Tibial nerve (tissue), 4 donors: Measurements from ENCODE around the gene ERP44. TPM values are rescaled to one million over a fixed set of nuclear protein-coding genes. Genes with fewer than 3 reads are reported as not detected.

Experiments used
- DNase-seq, 2 donors: peaks; one replicate each; pipeline ENCODE4 v3.0.0-alpha.2; 2019; ENCODE audit warnings: low spot score in 2 of 2
- H3K27ac ChIP-seq, 4 donors: fragments of 200-600 bp; sonication (generic) in 3 of 4; one replicate each; pipeline ENCODE4 v1.5.1; 2017 to 2019; ENCODE audit warnings: mild to moderate bottlenecking in 1 of 4
- H3K27me3 ChIP-seq, 2 donors: fragments of 200-600 bp; sonication (generic) in 1 of 2; one replicate each; pipeline versions ENCODE4 v1.5.1 to v1.6.0; 2017 to 2019
- H3K36me3 ChIP-seq, 3 donors: fragments of 200-600 bp; sonication (generic); one replicate each; pipeline ENCODE4 v1.5.1; 2018 to 2019
- H3K4me1 ChIP-seq, 4 donors: fragments of 200-600 bp; sonication (generic) in 3 of 4; one replicate each; pipeline ENCODE4 v1.5.1; 2017 to 2019
- H3K4me3 ChIP-seq, 4 donors: fragments of 200-600 bp; sonication (generic) in 3 of 4; one replicate each; pipeline ENCODE4 v1.5.1; 2017 to 2019; ENCODE audit warnings: mild to moderate bottlenecking in 1 of 4, moderate library complexity in 1 of 4
- H3K9me3 ChIP-seq, 4 donors: fragments of 200-600 bp; sonication (generic) in 3 of 4; one replicate each; pipeline ENCODE4 v1.5.1; 2017 to 2019
- EP300 ChIP-seq, 2 donors: sonication (generic); formaldehyde crosslinking; IDR thresholded peaks; one replicate each; pipeline ENCODE4 v1.6.1; 2017; ENCODE audit warnings: antibody characterized with exemption in 2 of 2, mild to moderate bottlenecking in 1 of 2
- POLR2A ChIP-seq, 2 donors: fragments of 450-650 bp; IDR thresholded peaks; one replicate each; pipeline ENCODE4 v1.6.1; 2017; ENCODE audit warnings: antibody characterized with exemption in 2 of 2, mild to moderate bottlenecking in 2 of 2, moderate library complexity in 2 of 2
- WGBS, 2 donors: methylation state at CpG; one replicate each; pipeline ENCODE4 v1.1.5; 2018; 5-methylcytosine and 5-hydroxymethylcytosine counted together
- total RNA-seq, 4 donors: library from RNA; depleted of rRNA; stranded (reverse); fragments of >200 nt; gene quantifications; one replicate each; pipeline ENCODE4 v1.1.0, GENCODE V29; 2016
- TF ChIP-seq, protein P1 (sequence below), 5 experiments: fragments of 200-600 bp in 3 of 5; fragments of 450-650 bp in 2 of 5; sonication (generic) in 3 of 5; IDR thresholded peaks; one replicate each; pipeline ENCODE4 v1.5.1; 2016 to 2019; ENCODE audit warnings: antibody characterized with exemption in 5 of 5, mild to moderate bottlenecking in 3 of 5, moderate library complexity in 2 of 5

The ERP44 gene
- total RNA-seq, 4 donors from 2014 or later = 10.9 to 16.0 (median 13.4) TPM

DNA sequence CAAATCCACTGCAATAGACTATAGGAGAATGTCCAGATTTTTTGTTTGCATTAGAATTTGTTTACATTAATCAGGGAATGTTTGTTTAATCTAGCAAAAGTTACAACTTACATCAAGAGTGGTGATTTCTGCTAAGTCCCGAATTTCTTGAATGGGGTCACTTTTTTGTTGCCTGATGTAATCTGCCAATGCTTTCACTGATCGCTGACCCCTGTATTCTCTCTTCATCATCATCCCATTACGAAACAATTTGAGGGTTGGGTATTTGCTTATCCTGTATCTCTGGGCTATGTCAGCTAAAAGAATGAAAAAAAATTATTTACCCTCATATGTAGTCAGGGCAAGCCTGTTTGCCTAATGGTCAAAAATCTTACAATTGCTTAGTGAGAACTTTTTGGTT, 76.9 kb downstream of the ERP44 start:
- peaks cover 0 to 51% (median 0%) of the 10 kb centered on the region in 3 donors for H3K36me3 ChIP-seq
- H3K27ac ChIP-seq = no peak overlapping the region
- H3K4me3 ChIP-seq = no peak overlapping the region
- 90 to 94% methylated on average over 3 of the region's 3 CpGs for WGBS, 2 donors
- H3K9me3 ChIP-seq = peaks cover 0 to 8% (median 1%) of the 10 kb centered on the region in 4 donors
- no peaks in the 10 kb centered on the region for H3K27me3 ChIP-seq
- no peak for TF ChIP-seq POLR2A (IDR thresholded peaks at IDR 0.05)
- TF ChIP-seq, protein P1, sequence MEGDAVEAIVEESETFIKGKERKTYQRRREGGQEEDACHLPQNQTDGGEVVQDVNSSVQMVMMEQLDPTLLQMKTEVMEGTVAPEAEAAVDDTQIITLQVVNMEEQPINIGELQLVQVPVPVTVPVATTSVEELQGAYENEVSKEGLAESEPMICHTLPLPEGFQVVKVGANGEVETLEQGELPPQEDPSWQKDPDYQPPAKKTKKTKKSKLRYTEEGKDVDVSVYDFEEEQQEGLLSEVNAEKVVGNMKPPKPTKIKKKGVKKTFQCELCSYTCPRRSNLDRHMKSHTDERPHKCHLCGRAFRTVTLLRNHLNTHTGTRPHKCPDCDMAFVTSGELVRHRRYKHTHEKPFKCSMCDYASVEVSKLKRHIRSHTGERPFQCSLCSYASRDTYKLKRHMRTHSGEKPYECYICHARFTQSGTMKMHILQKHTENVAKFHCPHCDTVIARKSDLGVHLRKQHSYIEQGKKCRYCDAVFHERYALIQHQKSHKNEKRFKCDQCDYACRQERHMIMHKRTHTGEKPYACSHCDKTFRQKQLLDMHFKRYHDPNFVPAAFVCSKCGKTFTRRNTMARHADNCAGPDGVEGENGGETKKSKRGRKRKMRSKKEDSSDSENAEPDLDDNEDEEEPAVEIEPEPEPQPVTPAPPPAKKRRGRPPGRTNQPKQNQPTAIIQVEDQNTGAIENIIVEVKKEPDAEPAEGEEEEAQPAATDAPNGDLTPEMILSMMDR (IDR thresholded peaks at IDR 0.05) = no peak
- TF ChIP-seq EP300 (IDR thresholded peaks at IDR 0.05) = no peak
- H3K4me1 ChIP-seq = no peaks in the 10 kb centered on the region
- DNase-seq = no peak

DNA sequence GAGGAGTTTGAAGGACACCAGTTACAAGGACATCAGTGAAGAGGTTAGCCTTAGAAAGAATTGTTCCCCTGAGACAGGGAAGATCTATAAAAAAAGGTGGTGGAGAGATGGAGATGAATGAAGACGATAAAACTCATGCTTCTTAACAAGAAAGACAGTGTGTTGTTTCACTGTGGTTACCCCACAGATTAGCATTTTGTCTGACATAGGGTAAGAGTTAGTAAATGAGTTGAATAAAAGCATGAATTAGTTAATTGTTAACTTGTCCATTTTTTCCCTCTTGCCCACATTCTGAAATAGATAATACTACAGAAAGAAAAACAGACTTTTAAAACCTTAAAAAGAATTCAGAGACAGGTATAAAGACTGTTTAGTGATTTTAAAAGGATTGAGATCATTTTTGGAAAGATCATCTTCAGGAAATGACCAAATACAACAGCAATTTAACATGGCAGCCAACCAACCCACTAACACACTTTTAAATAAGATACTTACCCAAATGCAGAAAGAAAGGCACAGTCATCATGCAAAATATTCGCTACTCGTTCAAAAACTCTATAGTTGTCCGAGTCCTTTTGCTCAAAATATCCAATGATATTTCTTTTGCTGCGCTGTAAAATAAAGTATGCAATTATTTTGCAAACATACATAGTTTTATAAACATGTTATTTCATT, 78.5 kb downstream of the ERP44 start:
- no peak overlapping the region for H3K27ac ChIP-seq
- no peak overlapping the region for H3K4me3 ChIP-seq
- DNase-seq = no peak
- H3K36me3 ChIP-seq = peaks cover 0 to 58% (median 0%) of the 10 kb centered on the region in 3 donors
- H3K27me3 ChIP-seq = no peaks in the 10 kb centered on the region
- 84 to 86% methylated on average over 5 of the region's 5 CpGs for WGBS, 2 donors
- peaks cover 0 to 7% (median 1%) of the 10 kb centered on the region in 4 donors for H3K9me3 ChIP-seq
- no peak for TF ChIP-seq POLR2A (IDR thresholded peaks at IDR 0.05)
- TF ChIP-seq EP300 (IDR thresholded peaks at IDR 0.05) = no peak
- TF ChIP-seq, protein P1 (IDR thresholded peaks at IDR 0.05) = no peak
- H3K4me1 ChIP-seq = no peaks in the 10 kb centered on the region

DNA sequence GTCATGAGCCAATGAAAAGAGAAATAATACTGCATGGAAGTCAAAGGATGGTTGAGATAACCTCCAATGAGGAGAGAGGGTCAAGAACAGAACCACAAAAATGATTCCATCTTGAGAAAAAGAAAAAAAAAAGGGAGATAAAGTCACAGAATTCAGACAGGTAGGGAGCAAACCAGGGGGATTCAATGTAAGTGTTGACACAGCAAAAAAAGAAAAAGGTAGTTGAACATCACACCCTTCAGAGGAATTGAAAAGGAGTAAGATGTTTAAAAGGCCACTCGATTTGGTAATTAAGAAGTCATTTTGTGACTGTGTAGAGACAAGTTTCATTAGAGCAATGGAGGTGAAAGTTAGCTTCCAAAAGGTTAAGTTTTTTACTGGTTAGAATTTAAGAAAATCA, 79.3 kb downstream of the ERP44 start:
- 95 to 98% methylated on average over 1 of the region's 1 CpG for WGBS, 2 donors
- Histone ChIP-seq H3K27me3 (no peaks in the 10 kb centered on the region), H3K9me3 (peaks cover 0 to under 1% (median 0%) of the 10 kb centered on the region in 4 donors), H3K36me3 (peaks cover 0 to 58% (median 0%) of the 10 kb centered on the region in 3 donors), H3K27ac (no peak overlapping the region), H3K4me3 (no peak overlapping the region), H3K4me1 (no peaks in the 10 kb centered on the region)
- no peak for DNase-seq
- no peak for TF ChIP-seq EP300 (IDR thresholded peaks at IDR 0.05)

DNA sequence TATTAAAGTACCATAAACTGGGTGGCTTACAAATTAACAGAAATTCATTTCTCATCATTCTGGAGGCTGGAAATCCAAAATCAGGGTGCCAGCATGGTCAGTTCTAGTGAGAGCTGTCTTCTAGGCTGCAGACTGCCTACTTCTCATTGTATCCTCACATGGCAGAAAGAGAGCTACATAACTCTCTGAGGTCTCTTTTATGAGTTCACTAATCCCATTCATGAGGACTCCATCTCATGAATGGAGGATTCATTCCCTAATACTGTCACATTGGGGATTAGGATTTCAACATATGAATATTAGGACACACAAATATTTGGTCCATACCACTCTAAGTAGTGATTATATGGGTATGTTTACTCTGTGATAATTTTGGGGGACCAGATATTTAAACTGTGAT, 84.0 kb downstream of the ERP44 start:
- Histone ChIP-seq H3K9me3 (peaks cover 0 to 9% (median 0%) of the 10 kb centered on the region in 4 donors), H3K27ac (no peak overlapping the region), H3K4me3 (no peak overlapping the region), H3K4me1 (no peaks in the 10 kb centered on the region), H3K27me3 (no peaks in the 10 kb centered on the region), H3K36me3 (peaks cover 0 to 85% (median 0%) of the 10 kb centered on the region in 3 donors)
- no peak for DNase-seq
- TF ChIP-seq, protein P1 (IDR thresholded peaks at IDR 0.05) = no peak
- TF ChIP-seq EP300 (IDR thresholded peaks at IDR 0.05) (no peak), POLR2A (IDR thresholded peaks at IDR 0.05) (no peak)

DNA sequence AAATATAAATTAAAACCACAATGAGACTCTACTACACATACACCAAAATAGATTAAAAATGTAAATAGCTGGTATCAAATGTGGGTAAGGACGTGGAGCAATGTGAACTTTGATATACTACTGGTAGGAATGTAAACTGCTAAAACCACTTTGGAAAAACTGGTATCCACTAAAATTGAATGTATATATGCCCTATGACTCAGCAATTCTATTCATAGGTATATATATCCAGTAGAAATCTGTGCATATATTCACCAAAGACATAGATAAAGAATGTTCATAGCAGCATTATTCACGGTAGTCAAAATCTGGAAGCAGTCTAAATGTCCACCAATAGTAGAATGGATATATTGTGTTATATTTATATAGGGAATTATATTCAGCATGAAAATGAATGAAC, 85.2 kb downstream of the ERP44 start:
- Histone ChIP-seq H3K4me1 (no peaks in the 10 kb centered on the region), H3K9me3 (peaks cover 0 to 9% (median 0%) of the 10 kb centered on the region in 4 donors), H3K36me3 (peaks cover 0 to 79% (median 0%) of the 10 kb centered on the region in 3 donors), H3K27me3 (no peaks in the 10 kb centered on the region), H3K4me3 (no peak overlapping the region), H3K27ac (no peak overlapping the region)
- TF ChIP-seq POLR2A (IDR thresholded peaks at IDR 0.05) (no peak), EP300 (IDR thresholded peaks at IDR 0.05) (no peak)
- TF ChIP-seq, protein P1 (IDR thresholded peaks at IDR 0.05) = no peak
- DNase-seq = no peak
- WGBS, 2 donors = 67 to 68% methylated on average over 2 of the region's 2 CpGs
